Myocyte (in vitro differentiated cells): ENCODE data around the gene DNAJC13. TPM values are rescaled to one million over a fixed set of nuclear protein-coding genes. Genes with fewer than 3 reads are reported as not detected.

Experiments
- DNase-seq: peaks from one replicate; pipeline ENCODE4 v3.0.0-alpha.2; 2012; ENCODE audit warnings: low read depth
- total RNA-seq: library from RNA; depleted of rRNA; stranded (reverse); fragments of >200 nt; gene quantifications from 2 replicates; pipeline ENCODE4 v1.2.3, GENCODE V29; 2014

Gene DNAJC13
- total RNA-seq, 1 donor from 2014 or later = 46.4 TPM

- DNase-seq = peak; percentile 21
Measured at GRCh38 chr3:132464066-132464465, 46.8 kb downstream of the DNAJC13 start.

DNA sequence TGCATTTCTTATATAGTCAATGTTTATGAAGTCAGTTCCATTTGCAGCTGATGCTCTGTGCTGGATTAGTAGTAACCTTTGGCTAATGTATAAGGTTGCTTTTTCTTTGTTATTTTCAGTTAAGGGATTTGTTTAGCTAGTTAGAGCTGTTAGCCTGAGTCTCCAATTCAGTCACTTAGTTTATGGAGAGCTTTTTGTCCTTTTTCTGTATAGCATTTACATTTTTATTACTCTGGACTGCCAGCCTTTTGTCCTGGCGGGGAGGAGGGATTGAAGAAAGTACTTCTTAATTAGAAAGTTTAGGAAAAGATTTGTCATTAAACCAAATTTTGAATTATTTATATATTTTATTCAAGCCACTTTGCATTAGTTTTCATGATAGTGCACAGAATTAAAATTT is 52.0 kb downstream of the DNAJC13 start:
- DNase-seq = no peak

DNA sequence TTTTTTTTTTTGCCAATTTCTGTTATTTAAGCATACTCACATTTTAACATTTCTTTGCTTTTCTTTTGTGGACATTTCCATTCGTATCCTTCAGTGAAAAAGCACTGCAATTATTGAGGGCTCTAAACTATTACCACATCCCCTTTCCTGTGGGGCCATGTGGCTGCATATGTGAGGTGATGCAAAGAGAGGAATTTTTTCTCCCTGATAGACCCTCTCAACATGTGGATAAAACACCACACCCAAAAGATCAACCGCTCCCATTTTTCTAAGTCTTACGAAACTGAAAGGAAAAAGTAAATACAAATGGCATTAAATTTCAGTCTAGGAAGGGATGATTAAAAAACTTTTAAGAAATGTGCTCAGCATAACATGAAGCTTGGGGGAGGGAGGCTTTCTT is 68.8 kb downstream of the DNAJC13 start:
- DNase-seq = no peak

GRCh38 chr3:132488151-132488550 is 70.8 kb downstream of the DNAJC13 start:
- DNase-seq = no peak

DNA sequence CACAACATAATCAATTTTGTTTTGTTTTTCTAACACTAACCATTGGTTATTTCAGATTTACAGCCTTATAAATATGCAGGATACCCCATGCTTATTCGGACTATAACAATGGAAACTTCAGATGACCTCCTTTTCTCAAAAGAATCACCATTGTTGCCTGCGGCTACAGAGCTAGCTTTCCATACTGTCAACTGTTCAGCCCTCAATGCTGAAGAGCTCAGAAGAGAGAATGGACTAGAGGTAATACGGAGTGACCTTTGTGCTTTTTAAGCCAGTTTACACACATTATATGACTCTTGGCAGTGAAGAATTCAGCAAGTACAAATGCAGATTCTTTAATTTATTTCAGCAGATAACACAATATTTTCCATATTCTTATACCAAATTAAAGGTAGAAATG is 81.8 kb downstream of the DNAJC13 start:
- no peak for DNase-seq

DNA sequence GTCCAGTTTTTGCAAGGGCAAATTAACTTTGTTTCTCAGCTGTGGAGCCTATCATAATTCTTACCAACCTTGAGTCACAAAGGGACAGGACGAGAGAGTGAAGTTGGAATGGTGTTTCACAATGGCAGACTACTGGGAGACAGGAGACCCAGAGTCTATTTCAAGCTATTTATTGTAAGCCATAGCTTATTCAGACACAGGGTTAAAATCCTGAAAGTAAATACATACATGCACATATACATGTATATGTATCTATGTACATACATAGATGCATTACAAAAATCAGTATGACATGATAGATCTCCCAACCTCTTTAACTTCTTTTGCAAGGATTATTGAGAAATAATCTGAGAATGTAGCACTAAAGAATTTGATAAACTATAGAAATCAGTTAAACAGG is 86.3 kb downstream of the DNAJC13 start:
- DNase-seq = no peak

- no peak for DNase-seq
Measured at GRCh38 chr3:132504375-132504933, 87.2 kb downstream of the DNAJC13 start.

GRCh38 chr3:132507657-132508056 is 90.4 kb downstream of the DNAJC13 start:
- no peak for DNase-seq

DNA sequence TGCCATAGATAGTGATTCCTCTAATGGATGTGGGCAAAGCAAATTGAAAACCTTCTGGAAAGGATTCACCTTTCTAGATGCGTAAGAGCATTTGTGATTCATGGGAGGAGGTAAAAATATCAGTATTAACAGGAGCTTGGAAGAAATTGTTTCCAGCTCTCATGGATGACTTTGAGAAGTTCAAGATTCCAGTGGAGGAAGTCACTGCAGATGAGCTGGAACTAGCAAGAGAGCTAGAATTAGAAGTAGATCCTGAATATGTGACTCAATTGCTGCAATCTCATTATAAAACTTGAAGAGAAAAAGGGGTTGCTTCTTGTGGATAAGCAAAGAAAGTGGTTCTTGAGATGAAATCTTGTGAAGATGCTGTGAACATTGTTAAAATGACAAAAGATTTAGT is 91.8 kb downstream of the DNAJC13 start:
- DNase-seq = no peak

- DNase-seq = no peak
Measured at GRCh38 chr3:132509506-132509905, 92.2 kb downstream of the DNAJC13 start.

- DNase-seq = no peak
Measured at GRCh38 chr3:132513057-132513456, 95.8 kb downstream of the DNAJC13 start.

DNA sequence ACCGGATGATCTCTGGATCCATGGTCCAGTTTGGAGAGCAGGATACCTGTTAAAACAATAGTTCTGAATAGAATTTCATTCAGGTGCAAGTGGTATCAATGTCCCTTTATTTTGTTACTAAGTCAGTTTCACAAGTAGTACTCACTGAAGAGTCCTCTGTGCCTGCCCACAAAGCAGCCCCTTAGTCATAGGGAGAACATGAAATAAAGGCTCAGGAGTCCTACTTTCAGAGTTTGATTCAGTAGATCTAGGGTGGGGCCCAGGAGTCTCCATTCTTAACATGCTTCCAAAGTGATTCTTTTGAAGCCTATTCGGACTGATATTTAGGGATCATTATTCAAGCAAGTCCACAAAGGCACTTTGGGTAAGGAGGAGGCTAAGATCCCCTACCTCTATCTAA is 100.0 kb downstream of the DNAJC13 start:
- no peak for DNase-seq

DNA sequence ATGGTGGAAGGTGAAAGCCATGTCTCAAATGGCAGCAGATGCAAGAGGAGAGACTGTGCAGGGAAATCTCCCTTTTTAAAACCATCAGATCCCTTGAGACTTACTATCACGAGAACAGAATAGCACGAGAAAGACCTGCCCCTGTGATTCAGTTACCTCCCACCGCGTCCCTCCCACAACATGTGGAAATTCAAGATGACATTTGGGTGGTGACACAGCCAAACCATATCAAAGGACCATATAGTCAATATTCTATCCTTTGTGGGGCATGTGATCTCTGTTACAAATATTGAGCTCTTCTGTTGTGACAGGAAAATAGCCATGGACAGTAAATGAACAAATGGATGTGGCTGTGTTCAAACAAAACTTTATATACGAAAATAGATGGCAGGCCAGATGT is 102.6 kb downstream of the DNAJC13 start:
- no peak for DNase-seq

DNA sequence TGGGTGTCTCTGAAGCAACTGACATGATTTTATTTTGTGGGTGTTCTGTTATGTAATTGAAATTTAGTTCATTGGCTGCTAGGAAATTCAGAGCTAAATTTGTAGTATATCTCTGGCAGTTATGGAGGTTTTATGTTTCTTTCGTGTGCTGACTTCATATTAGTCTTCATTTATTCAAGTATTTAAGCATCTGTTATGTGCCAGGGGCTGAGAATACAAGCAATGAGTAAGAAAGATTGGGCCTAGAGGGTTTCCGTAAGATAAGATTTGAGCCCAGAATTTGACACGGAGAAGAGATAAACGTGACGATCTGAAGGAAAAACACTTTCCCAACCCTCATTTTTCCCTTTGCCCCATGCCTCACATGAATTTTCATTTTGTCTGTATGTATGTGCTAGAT is 104.6 kb downstream of the DNAJC13 start:
- no peak for DNase-seq

DNA sequence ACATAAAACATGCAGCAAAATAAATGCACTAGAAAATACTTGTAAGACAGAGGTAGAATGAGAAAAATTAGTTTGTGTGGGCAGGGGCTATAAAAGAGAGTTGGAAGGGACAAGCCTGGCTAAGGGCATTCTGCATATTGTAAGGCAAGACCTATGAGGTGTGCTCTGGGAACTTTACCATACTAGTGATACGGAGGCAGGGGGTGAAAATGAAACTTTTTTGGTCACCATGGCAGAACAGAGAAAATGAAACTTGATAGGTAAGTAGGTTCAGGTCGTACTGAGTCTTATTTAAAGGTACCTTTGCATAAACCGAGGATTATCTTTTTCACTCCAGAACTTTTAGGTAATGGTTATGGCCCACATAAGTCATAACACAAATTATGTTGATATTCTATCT is 105.1 kb downstream of the DNAJC13 start:
- no peak for DNase-seq

GRCh38 chr3:132530624-132531023 is 113.3 kb downstream of the DNAJC13 start:
- no peak for DNase-seq

DNA sequence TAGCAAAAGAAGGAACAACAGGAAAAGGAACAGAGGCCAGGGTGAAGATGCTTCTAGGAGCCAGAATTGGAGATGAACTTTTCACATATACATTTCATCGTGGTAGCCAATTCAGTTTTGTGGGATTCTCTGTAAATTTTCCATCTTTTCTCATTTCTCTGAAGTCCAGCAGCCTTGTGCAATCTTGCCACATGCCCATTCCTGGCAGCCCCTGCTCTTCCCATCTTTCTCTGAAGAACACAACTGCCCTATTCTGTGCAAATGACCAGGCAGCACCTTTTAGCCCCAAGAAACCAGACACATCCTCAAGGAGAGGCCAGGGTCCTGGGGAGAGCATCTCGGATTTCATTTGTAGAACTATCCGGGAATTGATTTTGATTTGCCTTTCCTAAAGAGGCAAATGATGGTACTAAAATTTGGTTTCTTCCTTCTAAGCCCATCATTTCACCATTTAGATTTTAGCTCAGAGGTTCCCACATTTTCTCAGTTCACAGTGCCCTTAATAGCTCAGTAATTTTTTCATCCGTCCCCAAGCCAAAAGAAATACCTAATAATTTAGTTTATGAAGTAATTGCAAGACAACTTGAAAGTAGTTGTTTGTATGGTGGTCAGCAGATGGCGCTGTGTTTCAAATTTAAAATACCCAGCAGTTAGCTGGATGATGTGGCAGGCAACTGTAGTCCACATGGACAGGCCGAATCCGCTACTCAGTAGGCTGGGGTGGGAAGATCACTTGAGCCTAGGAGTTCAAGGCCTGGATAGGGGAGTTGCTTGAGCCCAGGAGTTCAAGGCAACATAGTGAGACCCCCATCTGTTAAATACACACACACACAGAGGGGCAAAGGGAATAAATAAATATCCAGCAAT is 118.5 kb downstream of the DNAJC13 start:
- DNase-seq = peak; percentile 81

GRCh38 chr3:132536442-132537153 is 119.3 kb downstream of the DNAJC13 start:
- DNase-seq = no peak

DNA sequence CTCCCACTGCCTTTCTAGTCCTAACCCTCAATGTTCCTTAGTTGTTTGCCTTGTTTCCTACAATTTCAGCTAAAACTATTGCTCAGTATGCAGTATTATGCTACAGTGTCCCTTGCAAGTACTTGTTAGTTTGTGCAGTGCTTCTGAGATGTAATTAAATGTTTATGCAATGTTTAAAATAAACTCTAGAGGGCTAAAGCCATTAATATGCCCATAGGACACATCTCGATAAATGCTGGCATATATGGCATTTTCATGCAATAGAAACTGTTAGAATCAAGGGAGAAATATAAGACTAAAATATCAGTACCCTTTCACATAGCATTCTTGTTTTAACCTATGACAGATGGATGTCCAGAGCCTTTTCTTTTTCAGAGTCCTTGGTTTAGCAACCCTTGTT is 120.0 kb downstream of the DNAJC13 start:
- DNase-seq = no peak

DNA sequence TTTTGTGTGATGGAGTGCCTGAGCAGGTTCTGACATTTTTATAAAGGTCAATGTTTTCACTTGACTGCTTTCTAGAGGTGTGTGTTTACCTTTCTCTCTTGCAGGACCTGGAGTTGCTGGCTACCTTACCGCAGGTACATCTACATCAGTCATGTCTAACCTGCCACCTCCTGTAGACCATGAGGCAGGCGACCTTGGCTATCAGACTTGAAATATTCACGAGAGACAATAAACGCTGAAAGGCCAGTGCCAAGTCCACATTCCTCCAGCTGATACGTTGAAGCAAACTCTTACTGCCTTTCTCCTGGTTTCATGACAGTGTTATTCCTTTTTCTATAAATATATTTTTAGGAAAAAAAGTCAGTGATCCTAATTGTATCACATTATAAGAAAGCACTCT is 120.8 kb downstream of the DNAJC13 start:
- DNase-seq = no peak

DNA sequence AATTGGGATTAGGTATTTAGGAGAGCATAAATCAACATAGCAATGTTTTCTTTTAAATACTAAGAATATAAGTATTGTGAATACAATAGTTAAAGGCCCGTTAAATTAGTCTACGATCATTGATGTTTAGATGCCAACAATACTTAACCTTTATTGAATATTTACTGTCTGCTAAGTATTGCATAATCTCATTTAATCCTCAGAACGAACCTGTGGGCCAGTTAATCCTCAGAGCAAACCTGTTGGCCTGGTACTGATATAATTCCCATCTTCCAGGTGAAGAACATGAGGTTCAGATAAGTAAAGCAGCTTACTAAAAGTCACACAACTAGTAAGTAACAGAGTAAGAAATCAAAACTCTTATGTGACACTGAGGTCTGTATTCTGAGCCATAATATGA is 122.4 kb downstream of the DNAJC13 start:
- no peak for DNase-seq

DNA sequence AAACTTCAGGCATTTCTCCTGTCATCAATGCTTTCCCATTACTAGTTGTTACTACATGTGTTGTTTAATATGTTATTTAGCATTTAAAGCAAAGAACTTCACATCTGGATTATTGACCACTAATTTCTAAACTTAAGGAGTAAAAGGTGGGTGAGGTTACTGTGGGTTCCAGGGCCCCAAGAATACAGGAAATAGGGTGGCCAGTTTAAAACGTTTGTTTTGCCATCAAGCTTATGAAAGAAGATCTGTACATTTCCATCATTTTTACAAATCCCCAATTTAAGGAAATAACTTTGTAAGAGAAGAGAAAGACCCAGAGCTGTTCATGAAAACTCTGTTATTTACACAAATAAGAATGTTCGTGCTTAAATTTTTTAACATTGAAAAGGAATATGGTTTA is 125.3 kb downstream of the DNAJC13 start:
- no peak for DNase-seq
